Activated CD8-positive, alpha-beta memory T cell treated with anti-CD3 and anti-CD28 coated beads for 24 hours (primary cell): Measurements from ENCODE around the gene ANKRD63.

Experiments
- DNase-seq: peaks from one replicate; pipeline ENCODE4 v3.0.0-alpha.2; 2020

ANKRD63 gene

GRCh38 chr15:40295297-40295696 is 12.4 kb upstream of the ANKRD63 start:
- no peak for DNase-seq

- DNase-seq = no peak
Observed at GRCh38 chr15:40293905-40294895, 11.3 kb upstream of the ANKRD63 start.

- no peak for DNase-seq
Observed at GRCh38 chr15:40293006-40293405, 10.1 kb upstream of the ANKRD63 start.

GRCh38 chr15:40292246-40292645 is 9.4 kb upstream of the ANKRD63 start:
- DNase-seq = no peak

- DNase-seq = no peak
Observed at GRCh38 chr15:40290918-40291574, 8.2 kb upstream of the ANKRD63 start.

GRCh38 chr15:40290545-40290917 is 7.7 kb upstream of the ANKRD63 start:
- DNase-seq = no peak

- DNase-seq = no peak
Observed at GRCh38 chr15:40289140-40289775, 6.4 kb upstream of the ANKRD63 start.

GRCh38 chr15:40287968-40288367 is 5.1 kb upstream of the ANKRD63 start:
- DNase-seq = no peak

- no peak for DNase-seq
Observed at GRCh38 chr15:40287505-40287904, 4.6 kb upstream of the ANKRD63 start.

- DNase-seq = no peak
Observed at GRCh38 chr15:40286794-40287193, 3.9 kb upstream of the ANKRD63 start.

- DNase-seq = no peak
Observed at GRCh38 chr15:40286061-40286532, 3.2 kb upstream of the ANKRD63 start.

GRCh38 chr15:40285554-40286011 is 2.7 kb upstream of the ANKRD63 start:
- DNase-seq = no peak

- no peak for DNase-seq
Observed at GRCh38 chr15:40285151-40285550, 2.3 kb upstream of the ANKRD63 start.

GRCh38 chr15:40283615-40284300 is 894 bp upstream of the ANKRD63 start:
- DNase-seq = no peak

GRCh38 chr15:40282147-40282868 is 556 bp downstream of the ANKRD63 start:
- no peak for DNase-seq

- no peak for DNase-seq
Observed at GRCh38 chr15:40281801-40282146, 1.1 kb downstream of the ANKRD63 start.

GRCh38 chr15:40281057-40281800 is 1.6 kb downstream of the ANKRD63 start:
- DNase-seq = no peak

- no peak for DNase-seq
Observed at GRCh38 chr15:40280260-40281056, 2.4 kb downstream of the ANKRD63 start.

GRCh38 chr15:40279437-40280141 is 3.3 kb downstream of the ANKRD63 start:
- peak; percentile 91 for DNase-seq

- no peak for DNase-seq
Observed at GRCh38 chr15:40278026-40278425, 4.8 kb downstream of the ANKRD63 start.
